Stimulated activated CD8-positive, alpha-beta memory T cell treated with anti-CD3 and anti-CD28 coated beads, Interleukin-12 subunit alpha, Interleukin-12 subunit beta, amount 100 ng/mL, for 24 hours (primary cell): ENCODE results near the gene LRRC7.

Experiments used
- DNase-seq: peaks from one replicate; pipeline ENCODE4 v3.0.0-alpha.2; 2020; ENCODE audit errors: extremely low read depth

Gene LRRC7

GRCh38 chr1:69567652-69568420 lies at the start of gene LRRC7:
LRRC7 (plus strand) TSS chr1:69567922; CDS start chr1:69568640, 718 bp downstream.
- DNase-seq, result no peak

- DNase-seq, result no peak
Observed at GRCh38 chr1:69519006-69519405, 48.7 kb upstream of the LRRC7 start.

DNA sequence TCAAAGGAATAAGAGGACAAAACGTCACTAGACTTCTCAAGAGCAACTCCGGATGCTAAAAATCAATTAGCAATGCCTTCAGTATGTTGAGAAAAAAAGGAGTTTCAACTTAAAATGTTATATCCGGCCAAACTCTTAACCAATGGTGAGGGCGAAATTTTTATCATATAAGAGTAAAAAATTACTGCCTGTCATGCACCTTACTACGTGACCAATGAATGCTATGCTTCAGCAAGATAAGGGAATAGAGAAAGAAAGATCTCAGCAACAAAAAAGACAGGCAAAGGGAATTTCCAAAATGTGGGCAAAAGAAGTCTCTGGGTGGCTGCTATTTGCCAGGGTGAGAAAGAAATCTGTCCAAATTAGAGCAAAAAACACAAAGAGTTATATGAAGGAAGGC lies 47.4 kb upstream of the LRRC7 start:
- no peak for DNase-seq

DNA sequence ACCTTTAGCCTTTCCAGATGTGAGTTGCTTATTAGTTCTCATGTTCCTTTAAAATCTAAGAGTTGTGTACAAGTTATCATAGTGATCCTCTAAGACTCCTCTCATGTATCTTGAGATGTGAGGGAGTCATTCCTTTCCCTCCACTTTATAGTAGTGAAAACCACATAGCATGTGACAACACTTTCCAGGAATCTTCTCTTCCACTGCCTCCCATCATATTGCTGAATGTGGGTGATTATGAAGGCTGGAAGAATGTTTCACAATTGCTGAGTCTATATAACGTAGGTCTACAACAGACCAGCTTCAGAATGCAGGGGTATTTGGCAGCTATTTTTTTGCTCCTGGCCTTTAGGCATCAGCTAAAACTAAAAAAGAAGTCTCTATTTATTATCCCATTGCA lies 44.7 kb upstream of the LRRC7 start:
- no peak for DNase-seq

GRCh38 chr1:69523461-69523860 lies 44.3 kb upstream of the LRRC7 start:
- no peak for DNase-seq

DNA sequence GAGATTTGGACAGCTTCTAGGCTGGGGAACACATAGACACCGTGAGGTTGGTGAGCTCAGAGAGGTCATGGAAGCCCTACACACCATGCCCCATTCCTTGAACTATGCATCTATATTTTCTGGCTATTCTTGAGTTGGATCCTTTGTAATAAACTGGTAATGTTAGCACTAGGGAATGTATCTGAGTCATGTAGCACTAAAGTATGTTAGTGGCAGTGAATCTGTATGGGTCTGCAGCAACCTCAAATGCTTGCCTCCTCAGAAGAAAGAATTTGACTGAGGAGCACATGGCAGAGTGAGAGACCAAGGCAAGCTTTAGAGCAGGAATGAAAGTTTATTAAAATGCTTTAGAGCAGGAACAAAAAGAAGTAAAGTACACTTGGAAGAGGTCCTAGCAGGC lies 43.7 kb upstream of the LRRC7 start:
- no peak for DNase-seq

GRCh38 chr1:69527273-69527672 lies 40.4 kb upstream of the LRRC7 start:
- no peak for DNase-seq

DNA sequence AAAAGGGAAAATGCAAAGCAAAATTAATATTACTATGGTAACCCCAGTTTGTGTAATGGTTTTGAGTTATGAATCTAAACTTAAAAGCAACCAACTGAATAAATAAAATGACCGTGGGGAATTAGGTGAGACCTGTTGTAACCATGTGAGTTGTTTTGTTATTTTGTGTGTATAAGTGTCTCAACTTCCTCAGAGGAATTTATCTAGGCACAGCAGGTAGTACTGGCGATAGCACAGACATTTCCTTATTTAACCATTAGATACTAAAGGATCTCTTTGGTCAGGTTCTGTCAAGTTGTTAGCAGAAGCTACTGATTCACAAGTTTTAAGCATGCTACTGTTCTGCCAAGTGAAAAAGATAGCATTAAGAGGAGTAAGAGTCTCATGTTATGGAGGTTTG lies 39.3 kb upstream of the LRRC7 start:
- no peak for DNase-seq

DNA sequence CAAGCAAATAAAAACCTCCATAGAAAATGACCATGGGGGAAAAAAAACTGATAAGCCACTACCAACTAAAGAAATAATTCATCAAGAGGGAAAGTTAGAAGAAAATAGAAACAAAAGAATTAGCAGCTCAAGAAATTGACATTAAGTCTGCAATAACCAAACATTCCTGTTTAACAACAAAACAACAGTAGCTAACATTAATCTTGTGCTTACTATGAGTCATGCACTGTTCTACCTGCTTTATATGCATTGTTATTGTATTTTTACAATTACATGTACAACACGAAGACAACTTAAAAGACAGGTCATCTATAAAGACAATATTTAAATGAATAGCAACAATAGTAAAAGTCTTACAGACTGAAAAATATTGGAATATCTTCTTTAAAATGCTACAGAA lies 34.4 kb upstream of the LRRC7 start:
- no peak for DNase-seq

DNA sequence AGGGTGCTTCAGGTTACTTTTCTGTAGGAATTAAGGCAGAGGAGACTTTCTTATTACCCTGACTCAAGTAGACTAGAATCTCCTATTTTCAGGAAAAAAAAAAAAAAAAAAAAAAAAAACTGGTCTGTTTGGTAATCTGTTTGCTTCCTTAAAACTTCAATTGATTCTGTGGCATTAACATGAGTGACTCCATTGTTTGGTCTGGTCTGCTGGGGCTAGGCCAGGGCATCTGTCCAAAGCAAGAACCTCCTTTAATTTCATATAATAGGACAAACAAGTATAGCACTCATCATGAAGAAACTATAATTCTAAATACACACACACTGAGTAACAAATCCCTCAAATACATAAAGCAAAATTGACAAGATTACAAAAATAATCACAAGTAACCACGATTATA lies 32.9 kb upstream of the LRRC7 start:
- DNase-seq, result no peak

GRCh38 chr1:69535490-69535889 lies 32.2 kb upstream of the LRRC7 start:
- no peak for DNase-seq

DNA sequence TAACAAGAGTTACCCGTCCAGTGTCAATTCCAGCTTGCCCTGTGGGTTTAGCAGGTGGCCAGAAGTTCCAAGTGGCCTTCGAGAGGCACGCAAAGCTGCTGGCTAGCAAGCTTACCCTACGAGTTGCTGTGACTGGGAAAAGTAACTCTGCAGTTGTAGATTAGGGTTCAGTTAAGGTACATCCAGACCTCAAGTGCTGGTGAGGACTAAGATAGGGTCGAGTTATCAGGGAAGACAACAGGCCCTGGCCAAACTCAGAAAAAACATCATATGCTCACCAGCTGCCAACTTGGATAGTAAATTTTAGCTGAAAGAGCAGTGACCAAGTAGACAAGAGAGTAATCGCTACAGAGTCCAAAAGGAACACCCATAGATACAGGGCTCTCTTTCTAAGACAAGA lies 27.7 kb upstream of the LRRC7 start:
- no peak for DNase-seq

DNA sequence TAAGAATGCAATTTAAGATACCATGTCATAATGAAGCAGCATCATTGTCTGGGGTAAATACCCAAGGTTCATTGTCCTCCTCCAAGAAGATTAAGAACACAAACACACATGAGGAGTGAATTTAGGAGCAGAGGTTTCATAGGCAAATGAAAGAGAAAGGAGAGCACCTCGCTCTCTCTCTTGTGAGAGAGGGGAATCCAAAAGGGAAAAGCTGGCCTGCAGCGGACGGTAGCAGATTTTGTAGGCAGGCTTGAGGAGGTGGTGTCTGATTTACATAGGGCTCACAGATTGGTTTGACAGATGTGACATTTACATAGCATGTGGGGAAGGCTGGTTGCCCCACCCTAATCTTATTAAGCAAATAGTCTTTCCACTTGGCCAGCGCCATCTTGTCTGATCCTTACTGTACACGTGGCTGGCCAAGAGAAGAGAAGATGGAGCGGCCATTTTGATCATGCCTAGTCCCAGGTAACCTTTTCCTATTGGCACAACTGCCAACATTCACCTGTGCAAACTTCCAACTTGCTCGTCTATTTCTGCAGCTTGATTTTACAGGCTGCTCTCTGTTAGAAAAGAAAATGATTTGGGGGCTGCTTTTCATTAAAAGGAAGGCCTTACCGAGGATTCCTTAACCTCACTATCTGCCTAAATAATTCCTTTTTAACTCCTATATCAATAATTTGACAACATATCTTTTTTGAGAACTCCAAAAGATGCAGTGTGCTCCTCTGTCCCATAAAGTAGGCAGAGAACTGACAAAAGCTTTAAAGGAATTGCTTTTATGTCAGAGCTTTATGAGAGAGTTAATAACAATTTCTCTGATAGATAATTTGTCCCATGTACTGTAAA lies 16.0 kb upstream of the LRRC7 start:
- no peak for DNase-seq

DNA sequence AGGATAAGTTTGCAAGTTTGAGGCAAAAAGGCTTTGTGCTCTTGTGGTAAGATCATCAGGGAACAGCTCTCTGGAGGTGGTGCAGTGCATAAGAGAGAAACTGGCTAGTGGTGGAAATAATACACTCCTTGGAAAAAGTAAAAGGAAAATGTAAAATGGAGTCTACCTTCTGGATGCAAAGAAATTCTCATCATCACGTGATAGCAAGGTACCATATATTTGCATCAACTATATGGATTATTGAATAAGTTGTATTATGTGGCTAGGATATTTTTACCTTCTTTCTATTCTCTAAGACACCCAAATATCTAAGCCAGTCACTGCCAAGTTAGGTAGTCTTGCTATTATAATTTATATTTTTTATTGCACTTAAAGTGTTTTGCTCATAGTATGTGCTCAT lies 14.0 kb upstream of the LRRC7 start:
- no peak for DNase-seq

DNA sequence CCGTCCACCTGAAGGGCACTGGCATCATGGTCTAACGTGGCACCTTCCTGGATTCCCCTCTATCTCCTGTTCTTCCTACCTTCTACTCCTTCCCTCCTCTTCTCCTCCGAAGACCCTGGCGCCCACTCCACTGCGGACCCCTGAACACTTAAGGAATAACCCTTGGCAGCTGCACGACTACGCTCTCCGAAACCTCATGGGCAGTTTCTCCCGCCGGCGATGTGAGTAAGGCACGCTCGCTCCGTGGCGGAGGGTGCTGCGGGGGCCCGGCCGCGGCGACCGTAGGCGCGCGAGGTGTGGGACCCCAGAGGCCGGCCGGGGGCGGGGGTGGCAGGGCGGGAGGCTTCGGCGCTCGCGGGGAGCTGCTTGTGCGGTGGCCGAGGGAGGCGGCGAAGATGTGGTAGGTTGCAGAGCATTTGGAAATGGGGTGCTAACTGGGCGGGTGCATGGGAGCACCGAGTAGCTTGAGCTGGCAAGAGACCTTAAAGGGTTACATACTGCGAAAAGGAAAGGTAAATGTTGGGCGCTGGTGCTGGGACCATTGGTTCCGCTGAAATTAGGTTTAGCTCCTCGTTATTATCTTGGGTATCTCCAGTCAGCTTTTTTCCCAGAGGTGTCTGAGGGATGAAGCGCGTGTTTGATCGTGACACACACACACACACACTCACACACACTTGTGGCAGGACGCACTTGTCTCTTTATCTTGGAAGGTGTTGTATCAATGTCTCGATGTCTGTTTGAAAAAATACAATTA lies 876 bp downstream of the LRRC7 start:
- no peak for DNase-seq

- no peak for DNase-seq
Observed at GRCh38 chr1:69569175-69569541, 1.4 kb downstream of the LRRC7 start.

DNA sequence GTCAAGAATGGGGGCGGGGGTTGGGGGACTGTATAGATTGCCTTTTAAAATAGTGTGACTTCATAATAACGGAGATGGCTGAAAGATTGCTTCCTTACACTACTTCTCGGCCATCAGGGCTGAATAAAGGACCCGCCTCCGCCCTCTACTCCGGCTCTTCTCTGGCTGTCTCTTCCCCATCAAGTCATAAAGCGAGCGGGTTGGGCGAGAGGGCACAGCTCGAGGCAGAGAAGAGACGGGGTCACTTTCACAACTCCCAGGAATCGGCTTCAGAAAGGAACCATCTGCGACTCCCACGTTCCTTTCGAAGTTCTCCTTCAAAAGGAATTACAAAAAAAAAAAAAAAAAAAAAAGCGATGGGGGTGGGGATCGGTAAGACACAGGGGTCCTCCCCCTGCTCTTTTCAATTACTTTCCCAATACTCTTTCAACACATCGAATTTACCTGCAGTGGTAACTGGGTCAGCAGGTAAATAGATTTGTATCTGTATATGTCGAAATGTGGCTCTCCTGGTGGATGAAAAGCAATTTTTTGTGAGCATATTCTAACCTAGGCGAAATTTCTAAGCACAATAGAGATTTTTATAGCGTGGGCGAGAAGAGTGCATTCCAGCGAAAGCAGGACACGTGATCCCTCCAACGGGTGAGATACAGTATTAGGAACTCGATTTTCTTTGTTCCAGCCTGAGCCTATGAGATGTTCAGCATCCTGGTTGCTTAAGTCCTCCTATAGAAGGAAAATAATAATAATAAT lies 2.0 kb downstream of the LRRC7 start:
- no peak for DNase-seq

GRCh38 chr1:69570356-69570755 lies 2.6 kb downstream of the LRRC7 start:
- no peak for DNase-seq

- DNase-seq, result no peak
Observed at GRCh38 chr1:69572921-69573320, 5.2 kb downstream of the LRRC7 start.

DNA sequence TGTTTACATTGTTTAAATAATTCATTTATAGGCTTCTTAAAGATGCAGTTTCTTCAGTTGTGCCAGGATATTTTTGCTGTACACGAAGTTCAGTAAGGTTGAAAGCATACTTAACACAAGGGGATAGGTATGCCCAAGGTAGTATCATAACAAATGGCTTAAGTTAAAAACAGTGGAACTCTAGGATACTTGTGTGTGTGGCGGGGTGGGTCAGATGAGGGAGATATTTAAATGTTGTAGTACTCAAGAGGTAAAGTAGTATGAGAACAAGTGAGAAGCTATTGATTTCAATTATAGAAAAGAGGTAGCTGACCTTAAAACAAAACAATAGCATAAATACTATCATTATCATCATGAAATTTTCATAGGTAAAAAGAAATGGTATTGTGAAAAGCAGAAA lies 6.2 kb downstream of the LRRC7 start:
- no peak for DNase-seq

DNA sequence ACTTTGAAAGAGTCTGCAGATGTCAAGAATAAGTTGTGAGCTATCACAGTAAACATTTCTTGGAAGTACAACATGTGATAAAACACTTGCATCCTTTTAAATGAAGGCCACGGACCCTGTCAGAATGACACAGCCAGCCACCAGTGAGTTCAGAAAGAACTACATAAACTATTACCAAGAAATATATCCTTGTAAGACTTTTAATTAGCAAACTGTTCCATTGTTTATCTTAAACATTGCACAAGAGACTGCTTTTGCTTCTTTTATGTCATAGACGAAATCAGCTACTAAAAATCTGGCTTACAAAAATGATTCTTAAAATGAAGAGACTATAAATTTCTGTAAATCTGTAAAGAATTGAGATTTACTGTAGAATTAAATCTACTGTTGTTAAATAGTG lies 17.9 kb downstream of the LRRC7 start:
- DNase-seq, result no peak

DNA sequence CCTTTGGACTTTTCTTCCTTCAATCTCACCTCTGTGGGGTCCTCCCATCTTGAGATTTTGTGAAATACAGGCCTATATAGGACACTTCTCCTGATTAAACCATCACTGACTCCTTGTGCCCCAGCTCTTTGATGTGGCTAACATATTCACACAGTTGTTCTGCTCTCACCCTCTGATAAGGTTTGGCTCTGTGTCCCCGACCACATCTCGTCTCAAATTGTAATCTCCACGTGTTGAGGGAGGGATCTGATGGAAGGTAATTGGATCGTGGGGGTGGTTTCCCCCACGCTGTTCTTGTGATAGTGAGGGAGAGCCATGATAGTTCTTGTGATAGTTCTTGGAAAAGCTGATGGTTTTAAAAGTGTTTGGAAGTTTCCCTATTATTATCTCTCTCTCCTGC lies 19.7 kb downstream of the LRRC7 start:
- DNase-seq, result no peak
